GM15510 (cell line): Measurements from ENCODE around the gene RPTOR.

Experiments used
- POLR2A ChIP-seq: IDR thresholded peaks from 3 replicates; pipeline ENCODE4 v1.6.1; 2011; ENCODE audit warnings: borderline replicate concordance; ENCODE audit not compliant: insufficient read length; ENCODE audit errors: extremely low read depth

The RPTOR gene

DNA sequence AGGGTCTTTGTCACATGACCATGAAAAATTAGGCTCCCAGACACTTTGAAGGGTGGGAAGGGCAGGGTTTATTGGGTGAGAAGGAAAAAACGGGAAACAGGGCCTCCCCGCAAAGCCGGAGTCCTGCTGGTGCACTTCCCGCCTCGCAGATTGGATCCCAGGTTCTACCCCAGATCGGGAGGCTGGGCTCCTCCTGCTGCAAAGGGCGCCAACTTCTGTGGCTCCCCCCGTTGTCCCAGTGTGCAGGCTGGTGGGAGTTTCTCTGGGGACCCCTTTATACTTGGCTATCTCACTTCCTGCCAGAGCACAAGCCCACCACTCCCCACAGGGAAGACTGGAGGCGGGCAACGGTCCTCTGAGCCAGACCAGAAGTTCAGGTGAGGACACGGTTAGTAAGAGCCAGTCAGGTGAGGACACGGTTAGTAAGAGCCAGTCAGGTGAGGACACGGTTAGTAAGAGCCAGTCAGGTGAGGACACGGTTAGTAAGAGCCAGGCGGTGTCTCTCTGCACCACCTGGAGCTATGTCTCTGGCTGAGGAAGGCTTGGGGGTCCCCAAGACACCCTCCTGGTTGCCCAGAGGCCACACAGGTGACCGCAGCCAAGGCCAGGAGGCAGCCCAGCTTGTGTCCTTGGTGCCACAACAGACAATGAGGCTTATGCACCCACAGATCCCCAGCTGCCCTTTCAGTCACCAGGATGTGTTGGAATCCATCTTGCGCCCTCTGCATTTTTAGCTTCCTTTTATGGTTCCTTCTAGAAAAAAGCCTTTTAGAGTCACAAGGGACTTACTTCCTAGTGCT is 398.9 kb downstream of the RPTOR start:
- no peak for TF ChIP-seq POLR2A

DNA sequence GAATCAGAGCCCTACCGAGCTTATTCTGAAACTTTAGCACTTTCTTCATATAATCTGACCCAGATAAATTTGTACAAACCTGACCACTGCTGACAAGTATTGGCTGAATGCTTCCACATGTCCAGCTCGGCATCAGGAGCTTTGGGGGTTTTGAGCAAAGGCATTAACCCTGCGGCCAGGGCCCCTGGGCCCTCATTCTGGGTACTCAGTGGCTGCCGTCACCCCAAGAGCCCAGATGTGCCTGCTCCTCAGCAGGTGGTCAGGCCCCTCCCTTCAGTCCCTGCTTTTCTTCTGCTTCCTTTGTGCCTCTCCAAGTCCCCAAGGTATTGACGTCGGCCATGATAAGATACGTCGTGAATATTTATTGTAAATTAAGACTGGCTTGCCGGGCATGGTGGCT is 399.7 kb downstream of the RPTOR start:
- TF ChIP-seq POLR2A, result no peak

DNA sequence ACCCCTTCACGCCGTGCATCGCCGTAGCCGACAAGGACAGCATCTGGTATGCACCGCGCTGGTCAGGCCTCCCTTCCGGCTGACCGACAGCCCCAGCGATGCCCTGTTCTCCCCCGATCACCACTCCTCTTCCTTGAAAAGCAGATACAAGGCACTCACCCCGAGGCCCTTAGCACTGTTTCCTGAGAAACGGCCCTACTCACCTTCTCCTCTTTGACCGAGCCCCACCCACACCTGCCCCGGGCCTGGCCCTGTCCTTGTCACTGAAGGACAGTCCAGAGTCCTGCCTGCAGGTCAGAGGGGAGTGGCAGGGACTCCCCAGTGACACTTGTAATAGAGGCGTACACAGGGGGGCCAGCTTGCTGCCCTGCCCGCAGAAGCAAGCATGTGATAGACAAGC is 401.1 kb downstream of the RPTOR start:
- TF ChIP-seq POLR2A, result no peak

DNA sequence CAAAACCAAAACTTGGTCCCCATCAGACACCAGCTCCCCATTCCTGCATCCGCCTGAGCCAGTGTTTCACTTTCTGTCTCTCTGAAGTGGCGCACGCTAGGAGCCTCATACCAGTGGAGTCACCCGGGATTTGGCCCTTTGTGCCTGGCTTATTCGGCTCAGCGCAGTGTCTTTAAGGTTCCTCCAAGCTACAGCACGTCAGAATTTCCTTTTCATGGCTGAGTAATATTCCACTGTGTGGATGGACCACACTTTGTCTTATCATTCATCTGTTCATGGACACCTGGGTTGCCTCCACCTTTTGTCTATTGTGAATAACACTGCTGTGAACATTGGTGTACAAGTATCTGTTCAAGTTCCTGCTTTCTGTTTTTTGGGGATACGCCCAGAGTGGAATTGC is 401.8 kb downstream of the RPTOR start:
- TF ChIP-seq POLR2A, result no peak

DNA sequence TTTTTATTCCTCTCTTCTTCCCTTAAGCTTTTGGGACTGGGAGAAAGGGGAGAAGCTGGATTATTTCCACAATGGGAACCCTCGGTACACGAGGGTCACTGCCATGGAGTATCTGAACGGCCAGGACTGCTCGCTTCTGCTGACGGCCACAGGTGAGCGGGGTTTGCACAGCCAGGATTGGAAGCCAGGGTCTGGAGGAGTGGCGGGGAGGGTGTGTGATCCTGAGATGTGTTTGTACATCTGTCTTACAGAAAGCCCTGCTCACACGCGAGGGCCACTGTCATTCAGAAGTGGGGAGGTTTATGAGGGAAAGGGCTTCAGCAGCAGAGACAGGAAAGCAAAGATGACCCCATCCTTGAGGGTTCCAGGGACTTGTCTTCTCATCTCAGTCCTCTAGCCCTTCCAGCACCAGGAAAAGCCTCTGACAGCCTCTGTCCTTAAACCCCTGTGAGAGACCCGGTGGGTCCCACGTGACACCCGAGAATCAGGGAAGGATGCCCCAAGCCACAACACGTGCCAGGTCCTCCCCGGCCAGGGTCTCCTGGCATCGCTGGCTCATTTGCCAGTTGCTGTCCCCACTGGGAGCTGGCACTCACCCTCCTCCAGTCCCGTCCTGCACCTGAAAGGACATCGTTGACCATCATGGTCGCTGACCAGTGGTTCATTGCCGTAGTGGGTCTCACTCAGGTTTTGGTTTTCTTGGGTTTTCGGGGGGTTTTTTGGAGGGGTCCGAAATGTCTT is 402.7 kb downstream of the RPTOR start:
- TF ChIP-seq POLR2A, result no peak

DNA sequence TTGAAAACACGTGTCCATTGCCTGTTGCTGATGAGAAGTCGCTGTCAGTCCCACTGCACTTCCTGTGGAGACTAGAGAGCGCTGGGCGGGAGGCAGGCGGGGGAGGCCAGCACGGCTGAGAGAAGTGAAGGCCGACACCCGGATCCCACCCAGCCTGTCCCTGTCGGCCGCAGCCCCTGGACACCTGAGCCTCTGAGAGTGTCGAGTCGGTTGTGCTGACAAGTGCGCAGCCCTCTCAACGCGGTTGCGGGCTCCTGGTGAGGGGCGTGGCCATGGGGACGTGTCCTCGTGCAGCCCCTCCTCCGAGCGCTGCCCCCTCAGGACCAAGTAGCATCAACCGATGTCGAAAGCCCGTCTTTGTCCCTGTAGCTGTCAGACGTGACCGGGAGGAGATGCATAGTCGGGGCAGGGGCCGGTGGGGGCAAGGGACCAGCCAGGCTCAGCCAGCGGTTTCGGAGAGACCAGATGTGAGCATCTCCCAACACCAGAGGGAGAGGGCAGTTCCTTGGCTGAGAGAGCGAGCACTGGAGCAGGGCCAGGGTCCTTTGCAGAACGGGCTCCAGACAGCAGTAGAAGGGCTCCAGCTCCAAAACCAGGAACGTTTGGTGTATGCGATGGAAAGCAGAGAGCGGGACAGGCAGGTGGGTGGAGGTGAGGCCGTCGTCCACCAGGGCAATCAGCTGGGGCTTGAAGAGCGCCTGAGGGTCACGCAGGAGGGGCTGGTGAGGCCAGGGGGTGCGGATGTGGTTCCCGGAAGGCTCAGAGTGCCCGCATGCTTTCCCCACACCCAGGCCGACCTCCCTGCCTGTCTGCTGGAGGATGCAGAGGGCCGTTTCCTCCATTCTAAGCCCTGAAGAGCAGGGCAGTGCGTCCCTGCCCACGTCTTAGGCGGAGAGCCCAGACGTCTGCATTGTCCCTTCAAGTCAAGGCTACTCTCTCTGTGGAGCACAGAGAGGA is 403.7 kb downstream of the RPTOR start:
- no peak for TF ChIP-seq POLR2A

DNA sequence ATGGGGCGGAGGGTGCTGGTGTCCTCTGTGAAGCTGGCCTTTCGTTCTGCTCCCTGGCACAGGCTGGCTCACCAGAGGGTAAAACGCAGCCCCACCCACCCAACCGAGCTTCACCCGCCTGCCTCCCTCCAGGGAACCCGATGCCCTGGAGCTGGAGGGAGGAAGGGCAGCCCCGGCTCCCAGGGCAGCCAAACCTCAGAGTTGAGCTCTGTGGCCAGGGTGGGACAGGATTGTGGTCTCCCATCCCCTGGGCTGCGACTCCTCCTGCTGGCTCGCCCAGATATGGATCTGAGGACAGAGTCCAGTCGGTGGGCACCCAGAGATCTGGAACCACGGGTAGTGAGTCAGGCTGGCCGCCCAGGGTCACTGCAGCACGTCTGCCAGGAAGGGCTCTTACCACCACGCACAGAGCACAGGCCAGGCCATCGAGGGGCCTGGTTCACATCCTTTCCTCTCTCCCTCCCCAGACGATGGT is 404.4 kb downstream of the RPTOR start:
- no peak for TF ChIP-seq POLR2A

DNA sequence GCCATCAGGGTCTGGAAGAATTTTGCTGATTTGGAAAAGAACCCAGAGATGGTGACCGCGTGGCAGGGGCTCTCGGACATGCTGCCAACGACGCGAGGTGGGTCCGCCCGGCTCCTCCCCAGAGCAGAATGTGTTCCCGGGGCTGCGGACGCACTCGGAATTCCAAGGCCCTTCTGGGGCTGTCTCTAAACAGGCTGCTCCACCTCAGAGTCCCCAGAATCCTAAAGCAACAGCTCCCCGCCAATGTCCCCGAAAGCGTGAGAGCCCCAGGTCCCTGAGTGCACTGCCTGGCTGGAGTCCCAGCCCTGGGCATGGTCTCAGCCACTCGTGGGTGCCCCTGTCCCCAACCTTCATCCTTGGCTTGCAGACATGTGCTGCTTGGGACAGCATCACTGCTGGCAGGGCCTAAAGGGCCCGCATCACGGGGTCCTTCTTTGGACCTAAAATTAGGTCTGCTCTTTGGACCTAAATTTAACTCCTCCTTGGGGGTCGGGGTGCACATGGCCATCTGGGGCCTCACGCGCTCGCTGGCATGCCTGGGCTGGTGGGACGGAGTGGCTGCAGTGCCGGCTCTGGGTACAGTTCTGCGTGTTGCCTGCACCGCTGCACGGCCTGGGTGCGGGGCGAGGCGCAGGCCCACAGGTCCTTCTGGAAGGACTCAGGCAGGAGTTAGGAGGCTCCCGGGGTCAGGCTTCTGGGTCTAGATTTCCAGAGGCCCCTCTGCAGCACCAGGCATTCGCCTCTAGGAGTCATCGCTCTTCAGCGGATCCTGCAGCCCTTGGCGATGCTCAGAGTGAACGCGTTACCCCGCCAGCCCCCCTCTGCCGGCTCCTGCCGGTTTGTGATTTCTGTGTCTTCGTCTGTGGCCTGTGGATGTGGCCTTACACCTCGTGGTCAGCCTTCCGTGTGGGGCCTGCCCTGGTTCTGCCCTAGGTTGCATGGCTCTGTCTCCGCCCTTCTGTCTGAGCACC is 405.1 kb downstream of the RPTOR start:
- no peak for TF ChIP-seq POLR2A

DNA sequence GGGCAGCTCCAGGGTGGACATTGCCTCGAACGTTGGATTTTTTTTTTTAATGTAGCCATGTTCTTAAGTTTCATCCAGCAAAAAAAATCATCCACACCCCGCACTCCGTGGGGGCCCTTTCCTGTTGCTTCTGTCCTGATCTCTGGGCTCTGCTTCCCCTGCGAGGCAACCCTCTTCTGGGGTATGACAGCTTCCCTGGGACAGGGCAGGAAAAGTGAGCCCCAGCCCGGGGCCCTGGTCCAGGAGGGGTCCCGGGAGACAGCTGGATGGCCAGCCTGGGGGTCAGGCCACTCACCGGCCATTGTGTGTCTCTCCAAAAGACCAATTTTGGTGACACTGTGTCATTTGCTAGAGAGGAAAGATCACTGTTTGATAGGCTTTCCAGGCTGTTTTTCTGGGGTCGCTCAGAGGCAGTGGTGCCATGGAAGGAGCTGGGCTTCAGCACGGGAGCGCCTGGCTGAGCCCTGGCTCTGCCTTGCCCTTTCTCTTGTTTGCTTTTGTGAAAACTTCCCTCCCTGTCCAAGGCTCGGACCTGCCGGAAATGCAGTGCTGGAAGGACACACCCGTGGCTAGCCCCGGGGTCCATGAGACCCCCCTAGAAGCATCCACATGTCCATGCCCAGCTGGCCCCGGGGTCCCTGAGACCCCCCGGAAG is 406.0 kb downstream of the RPTOR start:
- TF ChIP-seq POLR2A, result no peak

DNA sequence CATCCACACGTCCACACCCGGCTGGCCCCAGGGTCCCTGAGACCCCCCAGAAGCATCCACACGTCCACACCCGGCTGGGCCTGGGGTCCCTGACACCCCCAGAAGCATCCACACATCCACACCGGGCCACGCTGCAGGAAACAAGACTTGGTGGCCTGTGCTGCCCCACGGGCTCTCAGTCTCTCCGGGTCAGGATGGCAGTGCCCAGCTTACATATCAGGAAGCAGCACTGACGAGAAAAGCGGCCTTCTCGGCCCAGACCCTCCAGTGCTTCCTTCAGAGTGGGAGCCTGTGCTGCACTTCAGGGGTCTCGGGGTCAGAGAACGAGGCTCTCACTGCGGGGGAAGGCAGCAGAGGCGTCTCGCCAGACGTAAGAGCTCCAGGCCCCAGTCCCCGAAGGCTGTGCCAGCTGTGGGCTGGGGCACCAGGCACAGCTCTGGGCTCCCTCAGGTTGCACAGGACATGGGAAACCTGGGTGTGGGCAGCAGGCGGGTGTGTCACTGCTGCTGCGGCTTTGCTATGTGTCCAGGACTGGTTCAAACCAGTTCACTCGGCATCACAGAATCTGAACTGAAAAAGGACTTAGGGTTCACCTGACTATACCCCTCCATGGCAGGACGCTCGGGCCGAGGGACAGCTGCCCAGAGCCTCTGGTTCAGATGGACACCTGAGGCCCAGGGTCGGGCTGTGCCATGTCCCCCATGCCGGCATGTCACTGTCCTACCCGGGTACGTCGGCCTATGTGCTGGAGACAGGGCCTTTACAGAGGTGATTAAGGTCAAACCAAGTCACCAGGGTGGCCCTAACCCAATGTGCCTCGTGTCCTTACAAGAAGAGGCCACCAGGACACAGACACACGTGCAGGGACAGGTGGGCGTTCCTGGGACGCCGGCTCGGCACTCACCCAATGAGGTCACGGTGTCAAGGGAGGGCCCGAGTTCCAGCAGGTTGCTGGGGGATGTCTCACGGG is 406.8 kb downstream of the RPTOR start:
- TF ChIP-seq POLR2A, result no peak

DNA sequence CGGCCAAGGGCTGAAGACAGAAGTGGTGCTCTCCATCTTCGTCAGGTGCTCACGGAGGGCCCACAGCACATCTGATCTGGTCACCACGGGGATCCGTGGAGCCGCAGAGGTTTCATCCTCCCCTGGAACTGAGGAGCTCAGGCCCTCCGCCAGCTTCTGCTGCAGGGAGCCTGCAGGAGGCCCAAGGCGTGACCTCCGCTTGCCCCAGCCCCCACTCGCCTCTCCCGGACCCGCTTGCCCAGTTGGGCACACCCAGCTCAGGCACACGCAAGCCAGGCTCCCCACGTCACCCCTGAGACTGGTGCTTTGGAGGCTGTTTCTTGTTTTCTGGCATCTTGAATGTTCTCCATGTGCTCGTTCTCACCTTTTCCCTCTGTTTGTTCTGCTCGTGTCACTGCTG is 407.7 kb downstream of the RPTOR start:
- no peak for TF ChIP-seq POLR2A

DNA sequence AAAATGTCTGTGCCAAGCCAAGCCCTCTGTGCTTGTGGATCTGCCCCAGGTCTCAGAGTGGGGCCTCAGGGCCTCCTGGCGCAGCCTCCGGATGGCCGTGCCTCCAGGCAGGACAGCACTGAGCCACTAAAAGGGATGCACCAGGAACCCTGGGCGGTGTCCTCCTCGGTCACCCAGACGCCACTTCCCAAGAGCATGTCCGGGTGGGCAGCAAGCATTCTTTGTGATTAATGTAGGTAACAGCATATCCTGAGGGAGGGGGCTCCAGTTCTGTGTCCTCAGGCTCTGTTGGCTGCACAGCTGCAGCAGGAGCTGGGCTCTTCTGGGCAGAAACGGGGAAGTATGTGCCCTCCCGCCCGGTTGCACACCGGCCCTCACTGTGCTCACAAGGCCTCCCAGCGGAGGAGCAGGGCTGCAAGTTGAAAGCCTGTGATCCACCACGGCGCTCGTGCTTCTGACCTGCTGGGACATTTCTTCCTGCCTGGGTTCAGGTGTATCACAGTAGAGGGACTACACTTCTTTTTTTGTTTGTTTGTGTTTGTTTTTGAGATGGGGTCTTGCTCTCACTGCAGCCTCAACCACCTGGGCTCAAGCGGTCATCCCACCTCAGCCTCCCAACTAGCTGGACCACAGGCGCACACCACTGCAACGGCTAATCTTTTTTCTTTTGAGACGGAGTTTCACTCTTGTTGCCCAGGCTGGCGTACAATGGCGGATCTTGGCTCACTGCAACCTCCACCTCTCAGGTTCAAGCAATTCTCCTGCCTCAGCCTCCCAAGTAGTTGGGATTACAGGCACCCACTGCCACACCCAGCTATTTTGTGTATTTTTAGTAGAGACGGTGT is 409.1 kb downstream of the RPTOR start:
- no peak for TF ChIP-seq POLR2A

DNA sequence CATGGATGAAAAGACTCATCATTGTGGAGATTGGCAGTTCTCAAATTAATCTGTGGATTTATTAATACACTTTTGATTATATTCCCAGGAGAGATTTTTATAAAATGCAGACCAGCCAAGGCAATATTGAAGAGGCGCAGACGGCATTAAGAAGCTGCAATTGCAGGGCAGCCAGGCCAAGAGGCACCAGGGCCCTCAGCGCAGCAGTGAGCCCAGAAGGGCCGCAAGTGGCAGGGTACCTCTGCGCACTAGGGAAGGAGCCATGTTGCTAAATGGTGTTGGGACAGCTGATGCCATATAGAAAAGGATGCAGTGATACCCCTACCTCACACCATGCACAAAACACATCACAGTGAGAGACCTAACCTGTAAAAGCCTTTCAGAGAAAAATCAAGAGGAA is 410.4 kb downstream of the RPTOR start:
- TF ChIP-seq POLR2A, result no peak
